Panc1 (cell line): ENCODE measurements around the gene ABHD16B. TPM values are rescaled to one million over a fixed set of nuclear protein-coding genes. Genes with fewer than 3 reads are reported as not detected.

Experiments used
- ATAC-seq: fragments of 200-7000 bp; cut with Tn5 transposase; 2 replicates; pipeline ENCODE4 v1.9.1; 2020; ENCODE audit warnings: mild to moderate bottlenecking, moderate library complexity
- BruUV-seq: library from RNA; stranded (reverse); fragments of 400-500 nt; replicated peaks from 2 replicates; lab custom pipeline; 2021; lab: Mats Ljungman, UMichigan
- CTCF ChIA-PET: fragments of 300-600 bp; sonication (Branson Sonifier 250); formaldehyde crosslinking; loops from one replicate; lab custom pipeline; 2022; ENCODE audit warnings: antibody characterized with exemption; lab: Charles Lee
- POLR2A ChIA-PET: fragments of 300-600 bp; sonication (Branson Sonifier 250); formaldehyde crosslinking; loops from one replicate; lab custom pipeline; 2022; ENCODE audit warnings: antibody characterized with exemption; lab: Charles Lee
- DNase-seq: peaks from one replicate; pipeline ENCODE4 v3.0.0-alpha.2; 2010; ENCODE audit warnings: low read depth, low spot score
- H3K27ac ChIP-seq: 2 replicates; pipeline ENCODE4 v1.5.1; 2011; ENCODE audit warnings: mild to moderate bottlenecking, low read length, inconsistent platforms
- H3K27me3 ChIP-seq: fragments of 200-500 bp; sonication (Bioruptor generic); 2 replicates; pipeline ENCODE4 v1.6.0; 2014; ENCODE audit warnings: low read length, inconsistent platforms; ENCODE audit not compliant: control insufficient read depth, insufficient read depth
- H3K36me3 ChIP-seq: fragments of 200-500 bp; sonication (Bioruptor generic); 2 replicates; pipeline ENCODE4 v1.5.1; 2014; ENCODE audit warnings: inconsistent platforms, mild to moderate bottlenecking, low read length, moderate library complexity; ENCODE audit not compliant: control insufficient read depth, insufficient read depth
- H3K4me1 ChIP-seq: 2 replicates; pipeline ENCODE4 v1.5.1; 2011; ENCODE audit warnings: inconsistent platforms, mild to moderate bottlenecking, low read length, moderate library complexity; ENCODE audit not compliant: control insufficient read depth, insufficient read depth
- H3K4me3 ChIP-seq, 2 experiments: 2 replicates each; pipeline ENCODE4 v1.5.1; 2011 to 2012; ENCODE audit warnings: low read depth in 2 of 2, low read length in 2 of 2, mild to moderate bottlenecking in 2 of 2, inconsistent platforms in 1 of 2, moderate library complexity in 1 of 2
- H3K9me3 ChIP-seq: fragments of 200-500 bp; sonication (Bioruptor generic); 2 replicates; pipeline ENCODE4 v1.5.1; 2014; ENCODE audit warnings: low read depth, mild to moderate bottlenecking, inconsistent platforms, low read length, moderate library complexity; ENCODE audit not compliant: control insufficient read depth, insufficient read depth
- CTCF ChIP-seq: fragments of 450-650 bp; IDR thresholded peaks from 2 replicates; pipeline ENCODE4 v1.5.1; 2017; ENCODE audit warnings: mild to moderate bottlenecking
- POLR2AphosphoS5 ChIP-seq: IDR thresholded peaks from 2 replicates; pipeline ENCODE4 v1.6.1; 2012; ENCODE audit warnings: mild to moderate bottlenecking, low read depth, low read length, moderate library complexity
- SIN3A ChIP-seq: IDR thresholded peaks from 2 replicates; pipeline ENCODE4 v1.6.1; 2012; ENCODE audit warnings: low read depth, mild to moderate bottlenecking, low read length, moderate library complexity, borderline replicate concordance; ENCODE audit not compliant: insufficient read depth
- TCF7L2 ChIP-seq: IDR thresholded peaks from 2 replicates; pipeline ENCODE4 v1.6.1; 2011; ENCODE audit warnings: mild to moderate bottlenecking, low read depth, low read length, inconsistent platforms
- in situ Hi-C: cut with HindIII; loops from 2 replicates; pipeline ENCODE4 v1.10.0; 2016; ENCODE audit warnings: low sequenced_read_pairs, low pct_unique_long_range_greater_than_20kb
- intact Hi-C: fragments of 100-400 bp; cut with micrococcal nuclease; formaldehyde crosslinking; loops from one replicate; pipeline ENCODE4 v1.10.0; 2022; ENCODE audit not compliant: unreplicated experiment
- total RNA-seq: library from RNA; stranded (reverse); gene quantifications from one replicate; pipeline ENCODE4 v1.2.1, GENCODE V29; 2021; ENCODE audit not compliant: unreplicated experiment
- TF ChIP-seq, protein P1 (sequence below), 2 experiments: IDR thresholded peaks; 2 replicates each; pipeline ENCODE4 v1.6.1; 2011 to 2012; ENCODE audit warnings: low read depth in 2 of 2, control low read depth in 1 of 2, low read length in 1 of 2, mild to moderate bottlenecking in 1 of 2, moderate library complexity in 1 of 2; ENCODE audit not compliant: insufficient read depth in 1 of 2

The ABHD16B gene
- total RNA-seq, 1 experiment from 2014 or later, result not detected

- no peak overlapping the region for H3K27ac ChIP-seq
- no TSS peak for BruUV-seq
- in situ Hi-C loops, result no loop called here
- DNase-seq (no peak), ATAC-seq (no peak)
- intact Hi-C loops, result no loop called here
- no peaks in the 10 kb centered on the region for H3K9me3 ChIP-seq
- no peaks in the 10 kb centered on the region for H3K27me3 ChIP-seq
- ChIA-PET CTCF (no interaction called here), POLR2A (no interaction called here)
- H3K4me1 ChIP-seq, result peaks cover 26% of the 10 kb centered on the region
- H3K36me3 ChIP-seq, result 0 out of 2 replicates have a peak, but pooled peaks cover 2% of the 10 kb centered on the region
- no peak overlapping the region for H3K4me3 ChIP-seq
- no peak for TF ChIP-seq CTCF
- TF ChIP-seq, protein P1, sequence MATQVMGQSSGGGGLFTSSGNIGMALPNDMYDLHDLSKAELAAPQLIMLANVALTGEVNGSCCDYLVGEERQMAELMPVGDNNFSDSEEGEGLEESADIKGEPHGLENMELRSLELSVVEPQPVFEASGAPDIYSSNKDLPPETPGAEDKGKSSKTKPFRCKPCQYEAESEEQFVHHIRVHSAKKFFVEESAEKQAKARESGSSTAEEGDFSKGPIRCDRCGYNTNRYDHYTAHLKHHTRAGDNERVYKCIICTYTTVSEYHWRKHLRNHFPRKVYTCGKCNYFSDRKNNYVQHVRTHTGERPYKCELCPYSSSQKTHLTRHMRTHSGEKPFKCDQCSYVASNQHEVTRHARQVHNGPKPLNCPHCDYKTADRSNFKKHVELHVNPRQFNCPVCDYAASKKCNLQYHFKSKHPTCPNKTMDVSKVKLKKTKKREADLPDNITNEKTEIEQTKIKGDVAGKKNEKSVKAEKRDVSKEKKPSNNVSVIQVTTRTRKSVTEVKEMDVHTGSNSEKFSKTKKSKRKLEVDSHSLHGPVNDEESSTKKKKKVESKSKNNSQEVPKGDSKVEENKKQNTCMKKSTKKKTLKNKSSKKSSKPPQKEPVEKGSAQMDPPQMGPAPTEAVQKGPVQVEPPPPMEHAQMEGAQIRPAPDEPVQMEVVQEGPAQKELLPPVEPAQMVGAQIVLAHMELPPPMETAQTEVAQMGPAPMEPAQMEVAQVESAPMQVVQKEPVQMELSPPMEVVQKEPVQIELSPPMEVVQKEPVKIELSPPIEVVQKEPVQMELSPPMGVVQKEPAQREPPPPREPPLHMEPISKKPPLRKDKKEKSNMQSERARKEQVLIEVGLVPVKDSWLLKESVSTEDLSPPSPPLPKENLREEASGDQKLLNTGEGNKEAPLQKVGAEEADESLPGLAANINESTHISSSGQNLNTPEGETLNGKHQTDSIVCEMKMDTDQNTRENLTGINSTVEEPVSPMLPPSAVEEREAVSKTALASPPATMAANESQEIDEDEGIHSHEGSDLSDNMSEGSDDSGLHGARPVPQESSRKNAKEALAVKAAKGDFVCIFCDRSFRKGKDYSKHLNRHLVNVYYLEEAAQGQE (IDR thresholded peaks at IDR 0.05; ENCODE audit: insufficient read depth in 1 of 2, low read depth in 2 of 2, low read length in 1 of 2), result no peak
- TF ChIP-seq TCF7L2, result no peak
- no peak for TF ChIP-seq POLR2AphosphoS5
Measured at GRCh38 chr20:63898882-63899558, 37.7 kb downstream of the ABHD16B start.

DNA sequence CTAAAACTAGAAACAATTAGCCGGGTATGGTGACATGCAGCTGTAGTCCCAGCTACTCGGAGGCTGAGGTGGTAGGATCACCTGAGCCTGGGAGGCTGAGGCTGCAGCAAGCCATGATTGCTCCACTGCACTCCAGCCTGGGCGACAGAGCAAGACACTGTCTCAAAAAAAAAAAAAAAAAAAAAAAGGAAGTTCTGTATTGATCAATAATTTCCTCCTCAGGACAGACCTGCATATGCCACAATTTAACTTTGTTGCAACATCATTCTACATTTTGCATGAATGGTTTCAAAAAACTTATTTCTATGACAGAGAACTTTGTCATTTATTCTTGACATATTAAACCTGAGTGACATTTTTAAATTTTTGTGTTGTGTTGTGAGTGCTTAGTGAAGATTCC lies 39.1 kb downstream of the ABHD16B start:
- Histone ChIP-seq H3K36me3 (0 out of 2 replicates have a peak, but pooled peaks cover 2% of the 10 kb centered on the region), H3K9me3 (no peaks in the 10 kb centered on the region), H3K4me1 (peaks cover 29% of the 10 kb centered on the region), H3K27me3 (no peaks in the 10 kb centered on the region), H3K27ac (no peak overlapping the region), H3K4me3 (no peak overlapping the region)
- BruUV-seq, result no TSS peak
- intact Hi-C loops (no loop called here), in situ Hi-C loops (no loop called here)
- TF ChIP-seq CTCF (no peak), POLR2AphosphoS5 (no peak), TCF7L2 (no peak), SIN3A (no peak)
- TF ChIP-seq, protein P1 (IDR thresholded peaks at IDR 0.05; ENCODE audit: insufficient read depth in 1 of 2, low read depth in 2 of 2, low read length in 1 of 2), result no peak
- ATAC-seq, result no peak
- DNase-seq, result no peak
- ChIA-PET CTCF (interaction anchor here (0.7 kb wide), 1 partner anchor 199 kb away, joined by 8 read pairs; no protein-coding TSS in a partner anchor), POLR2A (no interaction called here)
